Measurements from ENCODE around the gene SPACA5B.
A peak's percentile ranks its signal among the peaks of the same experiment; 100 is the strongest.
"Not testable (repeated sequence)": the region's sequence is repeated elsewhere in the genome, so short reads cannot be mapped to it uniquely, and the experiment has no call there.

Gene SPACA5B

DNA sequence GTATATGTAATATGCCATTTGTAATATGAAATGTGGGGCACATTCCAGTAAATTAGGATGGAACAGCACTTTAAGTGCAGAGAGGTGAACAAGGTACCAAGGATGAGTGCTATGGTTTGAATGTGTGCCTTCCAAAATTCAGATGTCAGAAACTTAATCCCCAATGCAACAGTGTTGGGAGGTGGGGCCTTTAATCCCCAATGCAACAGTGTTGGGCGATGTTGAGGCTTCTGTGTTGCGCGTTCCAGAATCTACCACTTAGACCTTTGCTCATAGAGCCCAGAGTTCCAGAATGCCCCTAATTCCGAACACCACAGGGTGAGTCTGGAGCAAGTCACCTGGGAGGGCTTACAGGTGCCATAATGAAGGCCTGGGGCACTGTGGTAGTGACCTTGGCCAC is at the start of gene SPACA5B:
Gene SPACA5B (plus strand): TSS at position 301 of the 400 bp plus-strand sequence. CDS start 62 bp downstream, at position 363.
- not testable (repeated sequence) for DNase-seq

DNA sequence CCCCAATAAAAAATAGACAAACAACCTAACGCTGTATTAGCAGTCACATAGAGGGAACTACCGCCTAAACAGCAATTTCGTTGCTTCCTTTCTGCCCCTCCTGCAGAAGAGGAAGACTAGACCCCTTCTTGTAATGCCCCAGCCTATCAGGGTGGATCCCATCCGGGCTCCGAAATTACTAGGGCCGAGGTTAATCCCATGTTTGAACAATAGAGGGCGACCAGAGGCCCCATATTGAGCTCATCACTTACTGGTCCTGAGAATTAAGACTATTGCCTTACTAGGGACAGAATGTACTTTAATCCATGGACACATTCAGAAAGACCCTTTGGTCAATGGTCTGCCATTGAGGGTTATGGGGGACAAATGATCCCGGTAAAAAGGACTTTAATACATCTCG is 47.2 kb upstream of the SPACA5B start:
- DNase-seq, result peak; percentile 30

GRCh38 chrX:48083706-48084105 is 46.7 kb upstream of the SPACA5B start:
- no peak for DNase-seq

DNA sequence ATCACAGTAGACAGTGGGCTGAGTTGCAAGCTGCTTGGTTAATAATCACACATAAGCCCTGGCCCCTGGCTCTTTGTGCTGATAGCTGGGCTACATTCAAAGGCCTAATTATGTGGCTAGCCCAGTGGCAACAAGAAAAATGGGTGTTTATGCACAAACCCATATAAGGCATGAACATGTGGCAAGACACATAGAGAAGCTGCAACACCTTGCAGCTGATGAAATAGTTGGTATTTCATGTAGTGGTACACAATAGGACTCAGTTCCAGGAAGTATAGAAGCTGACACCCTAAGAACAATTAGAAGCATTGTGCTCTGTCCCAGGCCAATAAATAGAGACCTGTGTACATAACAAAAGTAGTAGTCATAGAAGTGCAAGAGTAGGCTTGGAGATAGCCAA is 44.3 kb upstream of the SPACA5B start:
- DNase-seq, result no peak

- no peak for DNase-seq
Measured at GRCh38 chrX:48090123-48090522, 40.3 kb upstream of the SPACA5B start.

DNA sequence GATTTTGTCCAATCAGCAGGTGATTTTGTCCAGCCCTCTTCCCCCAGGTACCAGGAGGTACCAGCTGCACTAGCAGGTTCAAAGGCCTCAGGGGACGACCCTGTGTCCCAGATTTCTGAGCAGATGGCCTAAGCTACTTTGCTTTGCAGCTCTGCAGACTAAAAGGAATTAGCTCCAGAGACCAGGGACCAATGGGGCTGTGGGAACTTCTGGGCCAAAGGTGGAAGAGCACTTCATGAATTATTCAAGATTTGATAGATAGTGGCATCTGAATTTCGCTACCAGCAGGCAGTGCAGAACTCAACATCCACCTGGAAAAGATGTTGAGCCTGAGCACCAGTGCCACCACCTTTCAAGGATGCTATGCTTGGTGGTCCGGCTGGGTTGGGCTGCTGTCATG is 37.9 kb upstream of the SPACA5B start:
- DNase-seq, result not testable (repeated sequence)

GRCh38 chrX:48101443-48101842 is 29.0 kb upstream of the SPACA5B start:
- no peak for DNase-seq

- DNase-seq, result no peak
Measured at GRCh38 chrX:48102874-48103374, 27.5 kb upstream of the SPACA5B start.

DNA sequence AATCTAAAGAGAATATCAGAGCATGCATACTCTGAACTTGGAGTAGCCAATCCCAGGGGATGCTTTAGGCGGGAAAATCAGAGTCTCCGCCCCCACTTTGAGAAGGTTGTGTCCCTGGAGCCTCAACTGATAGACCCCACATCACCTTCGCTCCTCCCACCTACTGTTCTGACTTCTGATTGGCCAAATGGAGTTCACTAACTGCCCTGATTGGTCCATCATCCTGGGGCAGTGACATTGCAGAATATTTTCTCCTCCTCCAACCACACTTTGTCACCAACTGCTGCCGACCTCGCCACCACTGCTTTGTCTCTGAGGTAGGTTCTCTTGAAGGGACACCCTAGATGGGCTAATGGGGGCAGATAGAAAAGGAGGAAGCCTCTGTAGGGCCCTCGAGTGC is 22.7 kb upstream of the SPACA5B start:
- no peak for DNase-seq

GRCh38 chrX:48125286-48125685 is 5.1 kb upstream of the SPACA5B start:
- not testable (repeated sequence) for DNase-seq

- DNase-seq, result not testable (repeated sequence)
Measured at GRCh38 chrX:48132308-48132844, 1.9 kb downstream of the SPACA5B start.

DNA sequence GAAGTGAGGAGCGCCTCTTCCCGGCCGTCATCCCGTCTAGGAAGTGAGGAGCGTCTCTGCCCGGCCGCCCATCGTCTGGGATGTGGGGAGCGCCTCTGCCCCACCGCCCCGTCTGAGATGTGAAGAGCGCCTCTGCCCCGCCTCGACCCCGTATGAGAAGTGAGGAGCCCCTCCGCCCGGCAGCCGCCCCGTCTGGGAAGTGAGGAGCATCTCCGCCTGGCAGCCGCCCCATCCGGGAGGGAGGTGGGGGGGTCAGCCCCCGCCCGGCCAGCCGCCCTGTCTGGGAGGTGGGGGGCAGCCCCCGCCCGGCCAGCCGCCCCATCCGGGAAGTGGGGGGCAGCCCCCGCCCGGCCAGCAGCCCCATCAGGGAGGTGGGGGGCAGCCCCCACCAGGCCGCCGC is 8.7 kb downstream of the SPACA5B start:
- DNase-seq, result not testable (repeated sequence)

DNA sequence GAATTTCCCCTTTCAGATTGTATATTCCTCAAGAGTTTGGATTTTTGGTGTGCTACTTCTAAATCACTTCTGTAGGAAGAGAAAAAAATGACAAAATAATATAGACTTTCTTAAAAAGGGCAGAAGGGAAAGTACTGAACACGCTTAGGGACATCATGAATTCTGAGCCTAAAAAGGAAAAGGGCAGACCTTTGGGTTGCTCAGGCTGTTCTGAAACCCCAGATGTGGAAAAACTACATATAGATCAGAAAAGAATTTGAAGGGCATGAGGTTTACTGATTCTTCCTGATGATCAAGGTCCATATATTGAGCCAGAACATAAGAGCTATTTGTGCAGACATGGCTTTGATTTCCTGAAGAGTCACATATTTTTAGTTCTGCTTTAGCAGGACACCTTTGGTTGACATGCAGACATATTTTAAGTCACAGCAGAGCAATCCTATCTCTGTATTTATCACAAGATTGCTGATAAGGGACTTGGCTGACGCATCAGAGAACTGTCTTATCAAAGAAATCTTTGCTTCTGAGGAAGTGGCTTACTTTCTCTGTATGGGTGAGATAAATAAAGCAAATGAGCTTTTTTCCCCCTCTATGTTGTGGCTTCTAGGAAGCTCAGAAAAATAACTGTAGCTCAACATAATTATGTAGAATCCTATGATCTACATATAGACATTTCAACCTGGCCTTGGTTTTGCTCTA is 11.5 kb downstream of the SPACA5B start:
- DNase-seq, result not testable (repeated sequence)

- DNase-seq, result not testable (repeated sequence)
Measured at GRCh38 chrX:48142697-48143096, 12.3 kb downstream of the SPACA5B start.

- no peak for DNase-seq
Measured at GRCh38 chrX:48153769-48154168, 23.3 kb downstream of the SPACA5B start.

DNA sequence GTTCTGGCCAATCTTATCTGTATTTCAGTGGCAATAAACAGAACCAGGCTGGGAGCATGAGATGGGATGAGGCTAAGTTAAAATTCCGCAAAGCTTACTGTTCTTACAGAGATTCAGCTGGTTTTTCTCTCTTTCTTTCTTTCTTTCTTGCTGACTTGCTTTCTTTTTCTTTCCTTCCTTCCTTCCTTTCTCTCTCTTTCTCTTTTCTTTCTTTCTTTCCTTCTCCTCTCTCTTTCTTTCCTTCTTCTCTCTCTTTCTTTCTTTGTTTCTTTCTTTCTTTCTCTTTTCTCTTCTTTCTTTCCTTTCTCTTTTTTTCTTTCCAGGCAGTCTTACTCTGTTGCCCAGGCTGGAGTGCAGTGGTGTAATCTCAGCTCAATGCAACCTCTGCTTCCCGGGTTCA is 24.4 kb downstream of the SPACA5B start:
- no peak for DNase-seq

GRCh38 chrX:48156014-48156413 is 25.6 kb downstream of the SPACA5B start:
- DNase-seq, result no peak

DNA sequence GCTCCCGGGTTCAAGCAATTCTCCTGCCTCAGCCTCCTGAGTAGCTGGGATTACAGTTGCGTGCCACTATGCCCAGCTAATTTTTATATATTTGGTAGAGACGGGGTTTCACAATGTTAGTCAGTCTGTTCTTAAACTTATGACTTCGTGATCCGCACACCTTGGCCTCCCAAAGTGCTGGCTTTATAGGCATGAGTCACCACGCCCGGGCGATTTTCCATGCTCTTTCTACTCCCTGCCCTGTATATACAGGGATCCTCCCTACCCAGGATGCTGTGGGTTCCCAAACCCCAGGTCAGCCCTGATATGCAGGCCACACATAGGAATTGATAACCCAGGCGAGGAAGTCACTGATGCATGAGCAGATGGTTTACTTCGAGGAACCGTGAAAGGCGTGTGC is 34.8 kb downstream of the SPACA5B start:
- DNase-seq, result no peak

GRCh38 chrX:48166322-48166721 is 35.9 kb downstream of the SPACA5B start:
- DNase-seq, result not testable (repeated sequence)

GRCh38 chrX:48179691-48180090 is 49.3 kb downstream of the SPACA5B start:
- no peak for DNase-seq

DNA sequence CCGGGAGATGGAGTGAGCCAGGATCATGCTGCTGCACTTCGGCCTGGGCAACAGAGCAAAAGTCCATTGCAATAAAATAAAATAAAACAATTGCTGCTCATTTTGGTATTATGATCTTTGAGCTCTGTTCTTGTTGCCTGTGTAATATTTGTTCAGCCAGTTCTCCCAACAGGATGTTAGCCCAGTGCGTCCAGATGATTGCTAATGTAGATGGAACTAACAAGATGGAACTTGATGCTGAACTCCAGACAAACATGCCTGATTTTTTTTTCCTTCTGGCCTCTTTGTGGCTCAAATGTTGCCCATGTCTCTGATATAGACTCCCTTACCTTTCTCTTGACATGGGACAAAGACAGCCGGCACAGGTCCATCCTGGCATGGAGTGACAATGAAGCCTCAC is 50.4 kb downstream of the SPACA5B start:
- DNase-seq, result no peak

- not testable (repeated sequence) for DNase-seq
Measured at GRCh38 chrX:48181882-48182281, 51.5 kb downstream of the SPACA5B start.

Data from activated CD8-positive, alpha-beta memory T cell treated with anti-CD3 and anti-CD28 coated beads, Interleukin-2, amount 50 U/mL, for 4 hours (primary cell).